HG03565 (cell line): ENCODE data around the gene SOCS1.

ENCODE experiments used
- ATAC-seq: cut with Tn5 transposase; IDR thresholded peaks from one replicate; pipeline ENCODE4 v1.9.1; 2021; ENCODE audit warnings: mild to moderate bottlenecking, moderate library complexity; ENCODE audit not compliant: unreplicated experiment

SOCS1 gene

GRCh38 chr16:11208916-11209665, 46.9 kb downstream of the SOCS1 start:
- no peak for ATAC-seq

- ATAC-seq: no peak
Measured at GRCh38 chr16:11207646-11208045, 48.4 kb downstream of the SOCS1 start.

GRCh38 chr16:11205754-11206581, 50.0 kb downstream of the SOCS1 start:
- ATAC-seq: no peak

- no peak for ATAC-seq
Measured at GRCh38 chr16:11205065-11205699, 50.8 kb downstream of the SOCS1 start.

GRCh38 chr16:11204513-11205047, 51.4 kb downstream of the SOCS1 start:
- no peak for ATAC-seq
